Keratinocyte (primary cell): Measurements from ENCODE around the gene COL4A5. TPM values are rescaled to one million over a fixed set of nuclear protein-coding genes. Genes with fewer than 3 reads are reported as not detected.

Experiments used
- DNase-seq: peaks from one replicate; pipeline ENCODE4 v3.0.0-alpha.2; 2011; ENCODE audit warnings: low read depth, missing footprints, low spot score
- FAIRE-seq: peaks from 2 replicates; lab custom pipeline; 2011; peaks lifted over from hg19 to GRCh38; lab: Jason Lieb, UNC
- H2AFZ ChIP-seq: 2 replicates; pipeline ENCODE4 v1.6.0; 2012; ENCODE audit warnings: low read length, control low read depth, inconsistent platforms; ENCODE audit not compliant: control insufficient read depth
- H3K27ac ChIP-seq: 2 replicates; pipeline ENCODE4 v1.5.1; 2011; ENCODE audit warnings: low read length; ENCODE audit not compliant: control insufficient read depth, insufficient read depth
- H3K27me3 ChIP-seq: 3 replicates; pipeline ENCODE4 v1.6.0; 2011; ENCODE audit warnings: low read length; ENCODE audit not compliant: control insufficient read depth, insufficient read depth; ENCODE audit errors: extremely low read depth
- H3K36me3 ChIP-seq, 2 experiments: 2 replicates in 1 of 2; 3 replicates in 1 of 2; pipeline ENCODE4 v1.5.1; 2011; ENCODE audit warnings: low read length in 2 of 2, mild to moderate bottlenecking in 1 of 2; ENCODE audit not compliant: control insufficient read depth in 2 of 2, insufficient read depth in 2 of 2; ENCODE audit errors: extremely low read depth in 1 of 2
- H3K4me1 ChIP-seq: 3 replicates; pipeline ENCODE4 v1.5.1; 2011; ENCODE audit warnings: low read length; ENCODE audit not compliant: control insufficient read depth, insufficient read depth; ENCODE audit errors: extremely low read depth
- H3K4me2 ChIP-seq: 3 replicates; pipeline ENCODE4 v1.6.0; 2011; ENCODE audit warnings: low read depth, low read length; ENCODE audit not compliant: control insufficient read depth, insufficient read depth; ENCODE audit errors: extremely low read depth
- H3K4me3 ChIP-seq, 3 experiments: fragments of 200-600 bp in 1 of 3; sonication (generic) in 1 of 3; 2 replicates in 2 of 3; 3 replicates in 1 of 3; pipeline ENCODE4 v1.5.1; 2011 to 2016; ENCODE audit warnings: low read length in 3 of 3, mild to moderate bottlenecking in 3 of 3, control low read depth in 2 of 3, inconsistent platforms in 1 of 3, low read depth in 1 of 3, mixed read lengths in 1 of 3, mixed run types in 1 of 3, moderate library complexity in 1 of 3; ENCODE audit not compliant: control insufficient read depth in 2 of 3, insufficient read depth in 2 of 3; ENCODE audit errors: extremely low read depth in 1 of 3
- H3K79me2 ChIP-seq: 2 replicates; pipeline ENCODE4 v1.6.0; 2012; ENCODE audit warnings: low read length; ENCODE audit not compliant: control insufficient read depth, insufficient read depth
- H3K9ac ChIP-seq: 3 replicates; pipeline ENCODE4 v1.6.0; 2011; ENCODE audit warnings: low read length; ENCODE audit not compliant: control insufficient read depth, insufficient read depth; ENCODE audit errors: extremely low read depth
- H3K9me1 ChIP-seq: 3 replicates; pipeline ENCODE4 v1.6.0; 2011; ENCODE audit warnings: low read length; ENCODE audit not compliant: control insufficient read depth, insufficient read depth; ENCODE audit errors: extremely low read depth
- H3K9me3 ChIP-seq: 2 replicates; pipeline ENCODE4 v1.5.1; 2012; ENCODE audit warnings: low read depth, low read length; ENCODE audit not compliant: control insufficient read depth
- H4K20me1 ChIP-seq: 3 replicates; pipeline ENCODE4 v1.6.0; 2011; ENCODE audit warnings: low read length; ENCODE audit not compliant: control insufficient read depth, insufficient read depth; ENCODE audit errors: extremely low read depth
- EZH2 ChIP-seq: IDR thresholded peaks from one replicate; pipeline ENCODE4 v1.6.1; 2012; ENCODE audit warnings: inconsistent platforms, mild to moderate bottlenecking, low read length, moderate library complexity
- dilution Hi-C: fragments of 300-500 bp; cut with MboI; formaldehyde crosslinking; loops from one replicate; pipeline ENCODE4 v1.7.0; 2020; ENCODE audit warnings: low sequenced_read_pairs; ENCODE audit not compliant: extremely low pct_ligation_motif_present
- polyA plus RNA-seq, 5 experiments: library from polyadenylated mRNA; depleted of rRNA in 3 of 5; stranded (reverse) in 3 of 5; stranded (forward) in 1 of 5; unstranded in 1 of 5; fragments of >200 nt; gene quantifications; 1 replicate in 1 of 5; 2 replicates in 3 of 5; 3 replicates in 1 of 5; pipeline versions ENCODE4 v1.2.1 to v1.2.3, GENCODE V29; 2011 to 2012; ENCODE audit warnings: missing spikeins in 2 of 5, low read depth in 1 of 5, low replicate concordance in 1 of 5
- TF ChIP-seq, protein P1 (sequence below), 3 experiments: IDR thresholded peaks in 1 of 3; conservative IDR thresholded peaks in 1 of 3; optimal IDR thresholded peaks in 1 of 3; 2 replicates in 2 of 3; 3 replicates in 1 of 3; pipeline versions ENCODE3 to v1.5.1; 2011; ENCODE audit warnings: low read length in 3 of 3, mild to moderate bottlenecking in 3 of 3, moderate library complexity in 2 of 3, control low read depth in 1 of 3, inconsistent platforms in 1 of 3; ENCODE audit not compliant: insufficient read depth in 2 of 3; ENCODE audit errors: extremely low read depth in 1 of 3

Gene COL4A5
- polyA plus RNA-seq, 1 donor (not counting 4 experiments of a cell fraction or from before 2014, with no cell fraction given), result 53.2 TPM

DNA sequence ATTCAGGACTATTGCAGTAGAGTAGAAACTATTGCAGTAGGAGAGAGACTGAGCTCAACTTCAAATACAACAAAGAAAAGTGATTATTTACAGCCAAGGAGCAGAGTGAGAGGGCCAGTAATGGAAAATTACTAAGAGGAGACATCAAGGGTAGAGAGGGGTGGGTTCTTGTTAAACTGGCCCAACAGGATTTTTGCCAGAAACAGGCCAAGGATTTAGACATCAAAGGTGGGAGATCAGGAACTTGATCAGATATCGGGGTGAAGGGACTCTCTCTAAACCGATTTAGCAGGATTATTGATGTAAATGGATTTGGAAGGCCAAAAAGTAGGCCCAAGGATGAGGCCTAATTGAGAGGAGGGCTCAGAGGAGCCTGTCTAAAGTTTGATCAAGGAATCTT lies 231.9 kb downstream of the COL4A5 start:
- Histone ChIP-seq H3K27ac (no peak overlapping the region), H3K9me3 (no peaks in the 10 kb centered on the region), H3K9me1 (no peaks in the 10 kb centered on the region), H3K79me2 (no peaks in the 10 kb centered on the region), H2AFZ (no peak overlapping the region), H3K9ac (no peak overlapping the region), H3K4me2 (no peak overlapping the region), H3K36me3 (no peaks in the 10 kb centered on the region), H4K20me1 (no peaks in the 10 kb centered on the region), H3K4me3 (no peak overlapping the region), H3K27me3 (no peaks in the 10 kb centered on the region), H3K4me1 (no peaks in the 10 kb centered on the region)
- FAIRE-seq (no peak), DNase-seq (no peak)
- dilution Hi-C loops, result no loop called here
- TF ChIP-seq, protein P1, sequence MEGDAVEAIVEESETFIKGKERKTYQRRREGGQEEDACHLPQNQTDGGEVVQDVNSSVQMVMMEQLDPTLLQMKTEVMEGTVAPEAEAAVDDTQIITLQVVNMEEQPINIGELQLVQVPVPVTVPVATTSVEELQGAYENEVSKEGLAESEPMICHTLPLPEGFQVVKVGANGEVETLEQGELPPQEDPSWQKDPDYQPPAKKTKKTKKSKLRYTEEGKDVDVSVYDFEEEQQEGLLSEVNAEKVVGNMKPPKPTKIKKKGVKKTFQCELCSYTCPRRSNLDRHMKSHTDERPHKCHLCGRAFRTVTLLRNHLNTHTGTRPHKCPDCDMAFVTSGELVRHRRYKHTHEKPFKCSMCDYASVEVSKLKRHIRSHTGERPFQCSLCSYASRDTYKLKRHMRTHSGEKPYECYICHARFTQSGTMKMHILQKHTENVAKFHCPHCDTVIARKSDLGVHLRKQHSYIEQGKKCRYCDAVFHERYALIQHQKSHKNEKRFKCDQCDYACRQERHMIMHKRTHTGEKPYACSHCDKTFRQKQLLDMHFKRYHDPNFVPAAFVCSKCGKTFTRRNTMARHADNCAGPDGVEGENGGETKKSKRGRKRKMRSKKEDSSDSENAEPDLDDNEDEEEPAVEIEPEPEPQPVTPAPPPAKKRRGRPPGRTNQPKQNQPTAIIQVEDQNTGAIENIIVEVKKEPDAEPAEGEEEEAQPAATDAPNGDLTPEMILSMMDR (optimal IDR thresholded peaks at IDR 0.05 in 1 of 3, IDR thresholded peaks at IDR 0.05 in 1 of 3, conservative IDR thresholded peaks at IDR 0.05 in 1 of 3; ENCODE audit: extremely low read depth in 1 of 3, insufficient read depth in 2 of 3, low read length in 3 of 3), result no peak
- no peak for TF ChIP-seq EZH2

DNA sequence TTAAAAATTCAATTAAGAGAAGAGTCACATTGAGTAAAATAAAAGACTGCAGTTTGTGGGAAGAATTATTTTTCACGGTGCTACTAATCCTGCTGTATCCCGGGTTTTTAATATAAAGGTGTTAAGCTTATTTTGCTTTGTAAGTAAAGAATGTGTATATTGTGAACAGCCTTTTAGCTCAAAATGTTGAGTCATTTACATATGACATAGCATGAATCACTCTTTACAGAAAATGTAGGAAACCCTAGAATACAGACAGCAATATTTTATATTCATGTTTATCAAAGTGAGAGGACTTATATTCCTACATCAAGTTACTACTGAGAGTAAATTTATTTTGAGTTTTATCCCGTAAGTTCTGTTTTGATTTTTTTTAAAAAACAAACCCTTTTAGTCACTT lies 257.1 kb downstream of the COL4A5 start:
- dilution Hi-C loops, result no loop called here
- H3K27me3 ChIP-seq, result no peaks in the 10 kb centered on the region
- no peak overlapping the region for H3K9ac ChIP-seq
- no peak overlapping the region for H3K4me3 ChIP-seq
- H3K4me2 ChIP-seq, result no peak overlapping the region
- H2AFZ ChIP-seq, result no peak overlapping the region
- H4K20me1 ChIP-seq, result no peaks in the 10 kb centered on the region
- no peaks in the 10 kb centered on the region for H3K9me1 ChIP-seq
- no peaks in the 10 kb centered on the region for H3K9me3 ChIP-seq
- H3K79me2 ChIP-seq, result no peaks in the 10 kb centered on the region
- no peak overlapping the region for H3K27ac ChIP-seq
- DNase-seq (no peak), FAIRE-seq (no peak)
- H3K36me3 ChIP-seq, result peaks cover 0 to 5% of the 10 kb centered on the region in 2 experiments
- H3K4me1 ChIP-seq, result no peaks in the 10 kb centered on the region
- TF ChIP-seq, protein P1 (optimal IDR thresholded peaks at IDR 0.05 in 1 of 3, IDR thresholded peaks at IDR 0.05 in 1 of 3, conservative IDR thresholded peaks at IDR 0.05 in 1 of 3; ENCODE audit: extremely low read depth in 1 of 3, insufficient read depth in 2 of 3, low read length in 3 of 3), result no peak
- no peak for TF ChIP-seq EZH2
